GM19238 (cell line): ENCODE data around the gene COL5A1.

Experiments
- DNase-seq: peaks from one replicate; pipeline ENCODE4 v3.0.0; 2011; ENCODE audit warnings: low spot score; ENCODE audit not compliant: insufficient read length

Gene COL5A1

DNA sequence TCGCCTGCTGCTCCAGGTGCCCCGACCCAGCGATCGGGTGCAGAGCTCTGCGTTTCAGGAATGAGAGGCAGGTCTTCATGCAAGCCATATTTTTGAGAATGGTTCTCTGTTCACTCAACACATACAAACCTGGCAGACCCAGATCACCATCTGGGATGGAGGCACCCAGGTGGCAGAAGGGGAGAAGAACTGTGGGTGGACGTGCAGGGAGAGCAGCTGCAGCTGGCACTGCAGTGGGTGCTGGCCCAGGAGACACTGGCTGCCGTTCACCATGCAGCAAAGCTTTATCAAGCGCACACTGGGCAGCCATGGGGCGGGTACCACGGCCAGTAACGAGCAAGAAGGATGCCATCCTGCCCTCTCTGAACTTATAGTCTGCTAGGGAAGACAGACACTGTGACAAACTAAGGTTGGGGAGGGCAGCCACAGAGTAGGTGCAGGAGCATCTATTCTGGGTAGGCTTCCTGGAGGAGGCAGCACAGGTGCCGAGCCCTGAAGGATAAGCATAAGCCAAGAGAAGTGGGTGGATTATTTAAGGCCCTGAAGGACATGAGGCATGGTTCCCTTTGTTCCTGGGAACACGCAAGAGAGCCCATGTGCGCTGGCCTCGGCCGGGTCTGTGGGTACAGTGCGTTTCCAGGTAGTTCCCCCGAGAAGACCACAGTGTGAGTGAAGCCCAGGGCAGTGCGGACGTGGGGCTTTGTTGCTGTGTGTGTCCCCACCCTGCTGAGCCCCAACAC lies 192.8 kb downstream of the COL5A1 start:
- no peak for DNase-seq

DNA sequence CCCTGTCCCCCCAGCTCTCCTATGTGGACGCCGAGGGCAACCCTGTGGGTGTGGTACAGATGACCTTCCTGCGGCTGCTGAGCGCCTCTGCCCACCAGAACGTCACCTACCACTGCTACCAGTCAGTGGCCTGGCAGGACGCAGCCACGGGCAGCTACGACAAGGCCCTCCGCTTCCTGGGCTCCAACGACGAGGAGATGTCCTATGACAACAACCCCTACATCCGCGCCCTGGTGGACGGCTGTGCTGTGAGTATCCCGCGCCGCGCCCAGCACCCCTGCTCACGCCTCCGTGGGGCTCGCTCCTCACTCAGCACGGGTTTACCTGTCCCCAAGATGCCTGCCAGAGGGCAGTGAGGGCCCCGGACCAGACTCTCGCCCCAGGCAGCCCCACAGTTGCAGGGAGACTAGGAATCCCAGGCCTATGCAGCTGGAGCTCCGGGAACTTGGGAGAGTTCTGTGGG lies 193.4 kb downstream of the COL5A1 start:
- no peak for DNase-seq

DNA sequence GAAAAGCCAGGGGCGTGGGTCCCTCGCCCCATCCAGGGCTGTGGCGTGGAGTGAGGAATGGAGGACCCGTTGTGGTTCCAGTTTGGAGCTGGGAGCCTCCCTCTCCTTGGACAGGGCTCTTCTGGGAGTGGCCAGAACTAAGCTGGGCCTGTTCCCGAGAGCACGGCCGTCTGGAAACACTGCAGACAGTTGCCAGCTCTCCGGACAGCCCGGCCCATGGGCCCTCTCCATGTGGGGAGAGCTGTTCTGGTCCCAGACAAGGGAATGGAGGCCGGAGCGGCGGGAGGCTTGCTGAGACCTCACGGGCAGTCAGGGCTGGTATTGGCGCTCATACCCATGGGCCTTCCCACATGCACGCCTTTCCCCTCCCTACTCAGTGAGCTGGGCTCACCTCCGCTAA lies 193.8 kb downstream of the COL5A1 start:
- DNase-seq, result no peak

- DNase-seq, result no peak
Measured at GRCh38 chr9:134835987-134836386, 194.4 kb downstream of the COL5A1 start.

- no peak for DNase-seq
Measured at GRCh38 chr9:134836406-134836970, 194.9 kb downstream of the COL5A1 start.

- no peak for DNase-seq
Measured at GRCh38 chr9:134837529-134837928, 195.9 kb downstream of the COL5A1 start.

GRCh38 chr9:134838651-134839454 lies 197.2 kb downstream of the COL5A1 start:
- DNase-seq, result no peak

GRCh38 chr9:134839455-134840125 lies 198.0 kb downstream of the COL5A1 start:
- DNase-seq, result no peak

DNA sequence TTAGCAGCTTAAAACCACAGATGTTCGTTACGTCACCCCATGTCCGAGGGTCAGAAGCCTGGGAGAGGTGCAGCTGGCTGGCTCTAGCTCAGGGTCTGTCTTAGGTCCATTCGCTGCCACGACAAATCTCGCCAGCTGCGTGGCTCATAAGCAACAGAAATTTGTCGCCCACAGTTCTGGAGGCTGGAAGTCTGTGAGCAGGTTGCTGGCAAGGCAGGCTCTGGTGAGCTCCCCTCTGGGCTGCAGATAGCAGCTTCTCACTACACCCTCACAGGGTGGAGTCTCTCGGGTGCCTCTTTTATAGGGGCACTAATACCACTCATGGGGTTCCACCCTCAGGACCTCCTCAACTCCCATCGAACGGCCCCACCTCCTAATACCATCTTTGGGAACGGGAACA lies 198.9 kb downstream of the COL5A1 start:
- DNase-seq, result no peak

DNA sequence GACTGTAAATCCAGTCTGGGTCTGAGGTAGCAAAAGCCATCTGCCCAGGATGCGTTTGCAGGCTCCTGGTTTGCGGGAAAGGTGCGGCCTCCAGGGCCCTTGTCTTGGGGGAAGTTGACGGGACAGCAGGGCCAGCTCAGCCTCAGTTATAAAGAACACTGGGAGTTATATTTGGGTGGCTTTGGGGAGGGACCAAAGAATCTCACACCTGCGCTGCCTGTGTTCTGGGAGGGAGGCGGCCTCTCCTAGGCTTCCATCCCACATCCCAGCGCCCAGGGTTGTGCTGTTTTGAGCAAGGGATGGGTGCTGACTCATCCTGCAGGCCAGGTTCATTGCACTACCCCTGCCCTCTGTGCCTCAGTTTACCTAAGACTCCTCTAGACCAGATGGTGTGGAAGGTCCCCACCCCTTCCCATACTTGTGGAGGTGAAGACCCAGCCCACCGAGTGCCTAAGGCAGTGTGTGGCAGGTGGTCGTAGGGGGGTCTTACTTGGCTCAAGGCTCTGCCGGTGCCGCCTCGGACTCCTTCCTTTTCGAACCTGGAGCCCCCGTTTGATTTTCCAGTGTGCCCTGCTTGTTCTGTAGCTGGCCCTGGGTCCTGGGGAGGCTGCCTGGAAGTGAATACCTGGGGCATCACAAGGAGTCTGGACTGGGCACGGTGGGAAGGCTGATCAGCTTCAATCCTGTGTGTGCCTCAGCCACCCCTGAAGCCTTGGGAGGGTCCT lies 199.7 kb downstream of the COL5A1 start:
- no peak for DNase-seq

DNA sequence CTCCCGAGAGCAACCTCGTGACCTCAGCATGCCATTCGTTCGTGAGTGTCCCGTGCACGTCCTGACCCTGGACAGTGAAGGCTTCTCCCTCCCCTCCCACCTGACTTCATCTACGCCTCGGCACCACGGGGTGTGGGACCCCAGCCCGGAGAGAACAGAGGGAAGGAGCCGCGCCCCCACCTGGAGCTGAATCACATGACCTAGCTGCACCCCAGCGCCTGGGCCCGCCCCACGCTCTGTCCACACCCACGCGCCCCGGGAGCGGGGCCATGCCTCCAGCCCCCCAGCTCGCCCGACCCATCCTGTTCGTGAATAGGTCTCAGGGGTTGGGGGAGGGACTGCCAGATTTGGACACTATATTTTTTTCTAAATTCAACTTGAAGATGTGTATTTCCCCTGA lies 200.7 kb downstream of the COL5A1 start:
- DNase-seq, result no peak

DNA sequence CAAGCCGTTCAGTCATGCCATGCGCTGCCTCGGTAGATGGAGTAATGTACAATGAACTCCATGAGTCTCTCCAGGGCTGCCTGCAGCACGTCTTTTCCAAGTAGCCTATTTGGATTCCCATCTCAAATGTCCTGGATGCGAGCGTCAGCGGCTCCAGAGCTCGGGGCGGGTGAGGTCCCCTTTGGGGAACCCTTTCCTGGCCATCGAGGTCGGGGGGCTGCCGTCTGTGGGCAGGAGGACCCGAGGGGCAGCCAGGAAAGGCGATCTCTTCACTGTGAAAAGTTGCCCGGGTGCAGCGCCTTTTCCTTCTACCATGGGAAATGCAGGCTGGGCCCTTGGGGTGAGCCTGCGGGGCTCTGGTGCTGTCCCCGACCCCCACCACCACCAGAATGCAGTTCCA lies 202.1 kb downstream of the COL5A1 start:
- DNase-seq, result no peak

DNA sequence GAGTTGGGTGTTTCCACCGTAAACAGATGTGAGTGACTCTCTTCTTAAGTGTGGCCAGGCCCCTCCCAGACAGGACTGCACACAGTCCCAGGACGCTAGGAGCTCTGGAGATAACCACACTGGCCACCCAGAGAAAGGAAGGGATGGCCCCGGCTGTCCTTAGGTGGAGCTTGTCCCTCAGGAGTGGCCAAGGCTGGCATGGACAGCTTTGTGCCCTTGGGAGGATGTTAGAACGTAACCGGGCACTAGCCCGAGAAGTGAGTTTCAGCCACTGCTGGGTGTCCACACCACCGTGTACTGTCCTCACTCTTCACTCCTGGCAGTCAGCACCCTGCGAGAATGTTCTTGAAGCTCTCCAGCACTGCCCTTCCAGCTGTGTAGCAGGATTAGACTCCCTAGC lies 203.2 kb downstream of the COL5A1 start:
- no peak for DNase-seq

- no peak for DNase-seq
Measured at GRCh38 chr9:134846187-134846586, 204.6 kb downstream of the COL5A1 start.

DNA sequence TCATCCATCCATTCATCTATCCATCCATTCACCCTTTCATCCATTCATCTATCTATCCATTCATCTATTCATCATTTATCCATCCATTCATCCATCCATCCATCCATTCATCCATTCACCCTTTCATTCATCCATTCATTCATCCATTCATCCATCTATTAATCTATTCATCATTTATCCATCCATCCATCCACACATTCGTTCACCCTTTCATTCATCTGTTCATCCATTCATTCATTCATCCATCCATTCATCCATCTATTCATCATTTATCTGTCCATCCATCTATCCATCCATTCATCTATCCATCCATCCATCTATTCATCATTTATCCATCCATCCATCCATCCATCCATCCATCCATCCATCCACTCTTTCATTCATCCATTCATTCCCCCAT lies 205.1 kb downstream of the COL5A1 start:
- DNase-seq, result no peak

DNA sequence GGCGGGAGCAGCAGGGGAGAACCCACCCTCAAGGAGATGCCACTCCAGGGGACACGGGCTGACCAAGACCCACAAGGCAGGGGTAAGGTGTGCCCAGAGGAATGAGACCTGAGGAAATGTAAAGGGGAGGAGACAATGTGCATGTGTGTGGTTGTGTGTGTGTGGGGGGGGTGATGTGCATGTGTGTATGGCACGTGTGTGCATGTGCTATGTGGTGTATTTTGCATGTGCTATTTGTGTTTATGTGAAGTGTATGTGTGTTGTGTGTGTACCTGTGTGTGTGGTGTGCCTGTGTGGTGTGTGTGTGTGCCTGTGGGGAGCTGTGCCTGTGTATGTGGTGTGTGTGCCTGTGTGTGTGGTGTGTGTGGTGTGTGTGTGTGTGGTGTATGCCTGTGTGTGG lies 205.5 kb downstream of the COL5A1 start:
- no peak for DNase-seq

GRCh38 chr9:134847752-134848432 lies 206.3 kb downstream of the COL5A1 start:
- DNase-seq, result no peak

DNA sequence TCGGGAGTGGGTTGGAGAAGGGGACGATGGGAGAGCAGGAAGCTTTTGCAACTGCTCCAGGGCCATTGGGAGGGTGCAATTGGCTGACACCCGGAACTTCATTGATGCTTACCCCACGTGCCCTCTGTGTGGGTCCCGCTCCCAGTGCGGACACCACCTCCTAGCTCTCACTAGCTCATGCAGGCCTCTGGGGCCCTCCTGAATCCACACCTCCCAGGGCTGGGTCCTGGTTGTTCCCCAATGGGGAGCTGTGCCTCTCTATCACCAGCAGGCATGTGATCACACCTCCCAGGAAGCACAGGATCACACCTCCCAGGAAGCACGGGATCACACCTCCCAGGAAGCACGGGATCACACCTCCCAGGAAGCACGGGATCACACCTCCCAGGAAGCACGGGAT lies 206.9 kb downstream of the COL5A1 start:
- no peak for DNase-seq

- DNase-seq, result no peak
Measured at GRCh38 chr9:134850611-134851010, 209.0 kb downstream of the COL5A1 start.

DNA sequence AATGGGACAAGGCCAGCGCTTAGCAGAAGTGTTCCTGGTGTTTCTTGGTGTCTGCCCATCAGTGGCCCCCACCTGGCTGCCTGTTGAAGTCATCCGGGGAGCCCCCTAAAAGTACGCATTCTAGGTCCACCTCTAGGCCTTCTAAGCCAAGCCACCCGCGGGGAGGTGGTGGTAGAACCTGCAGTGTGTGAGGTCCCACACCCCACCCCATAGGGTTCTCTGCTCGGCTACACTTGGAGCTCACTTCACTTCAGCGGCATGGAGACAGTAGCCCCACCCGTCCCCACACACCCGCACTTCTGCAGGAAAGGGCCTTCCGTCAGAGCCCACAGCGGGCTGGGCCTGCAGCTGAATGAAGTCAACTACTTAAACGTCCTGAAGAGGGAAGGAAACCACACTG lies 209.4 kb downstream of the COL5A1 start:
- DNase-seq, result no peak
